Stimulated activated CD8-positive, alpha-beta memory T cell treated with anti-CD3 and anti-CD28 coated beads, Interleukin-7, amount 100 ng/mL, for 1 hour (primary cell): ENCODE measurements around the gene MRPS7.
"Not testable (repeated sequence)": the region's sequence is repeated elsewhere in the genome, so short reads cannot be mapped to it uniquely, and the experiment has no call there.

Source experiments
- DNase-seq, 2 donors: peaks; one replicate each; pipeline ENCODE4 v3.0.0-alpha.2; 2020; ENCODE audit warnings: low read depth in 2 of 2

The MRPS7 gene

DNA sequence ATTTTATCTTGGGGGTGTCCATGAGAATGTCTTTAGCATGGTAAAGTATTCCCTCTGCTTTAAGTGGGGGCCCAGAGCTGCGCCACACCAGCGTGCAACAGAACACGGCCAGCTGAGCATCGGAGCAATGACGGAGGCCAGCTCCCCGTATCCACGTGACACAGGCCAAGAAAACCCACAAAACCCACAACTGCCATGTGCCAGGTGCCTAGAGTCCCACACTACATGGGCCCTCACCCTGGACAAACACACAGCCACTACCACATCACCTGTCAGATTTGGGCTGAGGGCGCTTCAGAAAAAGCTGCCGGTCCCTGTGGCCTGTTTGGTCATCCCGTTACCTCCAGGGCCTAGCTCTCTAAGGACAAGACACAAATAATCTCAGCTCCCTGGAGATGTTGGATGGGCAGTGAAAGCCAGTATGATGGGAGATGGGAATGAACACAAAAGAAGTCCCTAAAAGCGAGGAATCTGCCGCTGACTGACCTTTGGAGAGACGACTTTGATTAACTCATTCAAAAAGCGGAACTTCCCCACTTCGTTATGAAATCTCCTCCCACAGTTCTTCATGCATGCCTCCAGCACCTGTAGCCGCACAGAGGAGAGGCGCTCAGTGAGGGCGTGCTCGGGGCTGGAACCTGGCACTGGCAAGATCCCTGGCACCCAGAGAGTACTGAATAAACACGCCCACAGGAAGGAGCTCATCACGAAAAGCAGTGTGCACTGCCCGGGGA lies 17.4 kb upstream of the MRPS7 start:
- no peak for DNase-seq

DNA sequence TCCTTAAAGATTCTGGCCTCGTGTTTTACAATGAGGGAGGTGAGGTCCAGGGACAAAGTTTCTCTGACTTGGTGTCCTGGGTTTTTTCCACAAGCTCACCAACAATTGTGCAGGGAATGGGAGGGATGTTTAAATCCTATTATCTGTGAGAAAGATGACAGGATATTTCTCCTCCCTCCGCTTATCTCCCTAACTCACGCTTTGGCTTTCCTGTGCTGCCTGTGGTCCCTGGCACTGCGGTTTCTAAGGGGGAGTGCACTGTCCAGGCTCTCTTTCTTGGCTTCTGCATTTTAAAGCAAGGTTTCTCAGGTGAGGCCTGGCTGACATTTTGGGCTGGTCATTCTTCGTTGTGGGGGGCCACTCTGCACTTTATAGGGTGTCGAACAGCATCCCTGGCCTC lies 16.7 kb upstream of the MRPS7 start:
- DNase-seq: no peak

DNA sequence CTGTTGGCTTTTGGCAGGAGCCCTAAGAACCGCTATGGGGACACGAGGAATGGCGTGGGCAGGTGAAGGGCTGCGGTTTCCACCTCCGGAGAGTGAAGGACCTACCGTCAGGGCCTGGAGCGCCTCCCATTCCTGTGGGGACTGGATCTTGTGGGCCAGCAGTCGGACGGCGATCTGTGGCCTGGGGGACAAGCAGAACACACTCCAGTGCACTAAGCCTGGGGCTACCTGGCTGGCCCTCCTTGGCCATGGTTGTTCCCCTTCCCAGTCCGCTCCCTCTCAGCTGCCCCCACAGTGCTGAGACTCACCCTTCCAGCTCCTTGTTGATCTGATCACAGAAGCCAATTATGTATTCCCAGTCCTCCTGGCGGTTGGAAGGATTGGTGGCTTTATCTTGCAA lies 15.3 kb upstream of the MRPS7 start:
- no peak for DNase-seq

DNA sequence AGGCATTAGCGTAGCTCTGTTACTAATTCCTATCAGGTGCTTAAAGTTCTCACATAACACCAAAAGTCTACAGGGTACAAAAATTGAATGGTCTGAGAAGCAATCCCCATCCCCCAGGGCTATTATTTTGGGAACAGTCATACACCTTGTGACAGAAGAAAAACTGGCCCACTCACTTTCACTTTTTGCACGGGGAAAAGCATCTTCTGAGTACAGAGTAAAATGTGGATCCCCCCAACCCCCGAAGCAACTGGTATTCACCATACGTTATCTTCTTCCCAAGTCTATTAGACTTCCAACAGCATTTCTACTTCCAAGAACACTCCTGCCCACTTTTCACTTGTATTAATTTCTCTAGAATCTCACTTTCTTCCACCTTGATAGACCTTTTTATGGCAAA lies 12.1 kb upstream of the MRPS7 start:
- DNase-seq: no peak

DNA sequence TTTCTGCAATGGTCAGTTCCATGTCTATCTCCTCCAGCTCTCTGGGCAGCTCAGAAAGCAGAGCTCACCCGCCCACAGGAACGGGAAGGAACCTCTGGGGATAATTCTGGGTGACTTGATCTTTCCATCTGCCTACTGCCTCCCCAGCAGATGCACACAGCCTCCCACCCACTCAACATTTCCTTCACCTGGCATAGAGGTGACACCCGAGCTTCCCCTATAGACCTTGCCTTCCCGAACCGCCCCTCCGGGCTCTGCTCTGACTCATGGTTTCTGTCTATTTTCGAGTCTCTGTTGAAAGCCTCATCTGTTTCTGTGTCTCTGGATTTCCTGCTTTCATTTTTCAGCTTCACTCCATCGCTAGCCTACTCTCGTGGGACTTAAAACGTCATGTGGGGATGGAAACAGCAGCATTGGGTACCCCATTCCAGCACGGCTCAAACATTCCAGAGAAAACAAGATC lies 11.6 kb upstream of the MRPS7 start:
- DNase-seq: peak; percentile 46 to 49

DNA sequence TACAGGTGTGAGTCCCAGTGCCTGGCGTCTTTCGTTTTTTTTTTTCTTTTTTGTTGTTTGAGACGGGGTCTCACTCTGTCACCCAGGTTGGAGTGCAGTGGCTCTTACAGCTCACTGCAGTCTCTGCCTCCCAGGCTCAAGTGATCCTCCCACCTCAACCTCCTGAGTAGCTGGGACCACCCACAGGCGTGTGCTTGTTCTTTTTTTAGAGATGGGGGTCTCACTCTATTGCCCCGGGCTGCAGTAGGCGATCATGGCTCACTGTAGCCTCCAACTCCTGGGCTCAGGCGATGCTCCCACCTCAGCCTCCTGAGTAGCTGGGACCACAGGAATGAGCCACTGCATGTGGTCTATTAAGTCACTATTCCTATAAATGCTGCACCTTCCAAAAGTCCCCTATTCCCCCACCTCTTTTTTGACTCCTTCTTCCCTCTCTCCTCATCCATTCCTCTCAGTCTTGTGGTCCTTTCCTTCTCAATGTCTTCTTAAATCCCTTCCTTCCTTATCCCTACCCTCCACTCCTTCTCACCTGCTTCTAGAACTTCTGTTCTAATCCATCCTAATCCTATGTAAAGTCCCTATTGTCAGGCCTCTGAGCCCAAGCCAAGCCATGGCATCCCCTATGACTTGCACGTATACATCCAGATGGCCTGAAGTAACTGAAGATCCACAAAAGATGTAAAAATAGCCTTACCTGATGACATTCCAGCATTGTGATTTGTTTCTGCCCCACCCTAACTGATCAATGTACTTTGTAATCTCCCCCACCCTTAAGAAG lies 9.5 kb upstream of the MRPS7 start:
- DNase-seq: no peak

DNA sequence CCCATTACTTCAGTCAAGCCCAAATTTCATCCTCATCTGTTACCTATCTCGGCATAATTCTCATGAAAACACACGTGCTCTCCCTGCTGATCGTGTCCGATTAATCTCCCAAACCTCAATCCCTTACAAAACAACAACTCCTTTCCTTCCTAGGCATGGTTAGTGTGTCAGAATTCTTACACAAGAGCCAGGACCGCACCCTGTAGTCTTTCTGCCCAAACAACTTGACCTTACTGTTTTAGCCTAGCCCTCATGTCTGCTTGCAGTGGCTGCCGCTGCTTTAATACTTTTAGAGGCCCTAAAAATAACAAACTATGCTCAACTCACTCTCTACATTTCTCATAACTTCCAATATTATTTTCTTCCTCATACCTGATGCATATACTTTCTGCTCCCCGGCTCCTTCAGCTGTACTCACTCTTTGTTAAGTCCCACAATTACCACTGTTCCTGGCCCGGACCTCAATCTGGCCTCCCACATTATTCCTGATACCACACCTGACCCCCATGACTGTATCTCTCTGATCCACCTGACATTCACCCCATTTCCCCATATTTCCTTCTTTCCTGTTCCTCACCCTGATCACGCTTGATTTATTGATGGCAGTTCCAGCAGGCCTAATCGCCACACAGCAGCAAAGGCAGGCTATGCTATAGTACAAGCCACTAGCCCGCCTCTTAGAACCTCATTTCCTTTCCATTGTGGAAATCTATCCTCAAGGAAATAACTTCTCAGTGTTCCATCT lies 5.6 kb upstream of the MRPS7 start:
- DNase-seq: not testable (repeated sequence)

DNA sequence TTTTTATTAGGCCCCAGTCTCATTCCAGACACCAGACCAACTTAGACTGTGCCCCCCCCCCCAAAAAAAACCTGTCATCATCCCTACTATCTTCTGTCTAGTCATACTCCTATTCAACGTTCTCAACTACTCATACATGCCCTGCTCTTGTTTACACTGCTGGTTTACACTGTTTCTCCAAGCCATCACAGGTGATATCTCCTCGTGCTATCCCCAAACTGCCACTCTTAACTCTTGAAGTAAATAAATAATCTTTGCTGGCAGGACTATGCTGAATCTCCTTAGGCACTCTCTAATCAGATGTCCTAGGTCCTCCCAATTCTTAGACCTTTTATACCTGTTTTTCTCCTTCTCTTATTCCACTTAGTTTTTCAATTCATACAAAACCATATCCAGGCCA lies 4.5 kb upstream of the MRPS7 start:
- DNase-seq: not testable (repeated sequence)

DNA sequence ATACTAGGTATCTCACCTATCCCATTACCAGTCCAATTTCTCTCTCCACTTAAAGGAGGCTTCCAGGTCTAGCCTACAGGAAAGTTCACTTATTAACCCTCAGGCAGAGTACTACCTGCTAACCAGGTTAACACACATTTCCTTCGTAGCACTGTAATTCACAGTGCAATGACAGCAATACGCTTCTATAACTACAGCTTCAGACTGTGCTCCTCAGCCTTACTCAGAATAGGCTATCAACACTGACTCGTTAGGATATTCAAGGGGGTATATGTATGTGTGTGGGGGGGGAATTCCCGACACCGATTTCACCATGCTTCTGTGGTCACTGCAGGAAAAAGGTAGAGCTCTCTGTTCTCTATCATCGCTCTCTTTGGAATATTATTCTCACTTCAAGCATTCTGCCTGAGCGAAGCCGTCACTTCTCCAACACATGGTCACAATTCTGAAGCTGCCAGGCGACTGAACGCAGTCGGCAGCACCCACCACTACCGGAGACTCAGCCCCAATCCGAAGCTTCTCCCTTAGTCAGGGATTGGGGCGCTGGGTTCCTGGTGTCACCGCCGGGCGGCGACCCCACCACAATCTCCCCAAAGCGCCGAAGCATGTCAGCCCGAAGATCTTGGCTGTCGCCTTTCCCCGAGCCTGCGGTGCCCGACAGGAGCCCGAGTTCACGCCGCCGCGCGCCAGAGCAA lies 891 bp upstream of the MRPS7 start:
- no peak for DNase-seq

DNA sequence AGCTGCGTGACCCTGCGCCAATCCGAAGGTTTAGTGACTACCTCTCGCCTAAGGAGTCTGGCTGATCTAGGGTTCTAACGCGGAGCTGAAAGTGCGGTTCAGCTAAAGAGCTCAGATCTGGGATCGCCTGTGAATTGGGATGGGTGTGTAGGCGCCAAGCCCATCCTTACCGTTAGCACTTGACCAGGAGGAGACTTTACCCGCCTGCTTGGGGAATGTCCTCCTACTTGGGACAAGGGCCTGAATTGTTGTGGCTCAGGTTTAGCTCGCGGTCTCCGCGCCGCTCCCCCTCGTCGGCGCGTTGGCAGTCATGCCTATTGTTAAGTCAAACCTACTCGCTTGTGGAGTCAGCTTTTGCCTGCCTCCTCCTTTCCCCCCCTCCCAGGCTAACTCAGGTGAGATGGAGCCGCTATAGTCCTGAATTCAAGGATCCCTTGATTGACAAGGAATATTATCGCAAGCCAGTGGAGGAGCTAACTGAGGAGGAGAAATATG lies 480 bp downstream of the MRPS7 start:
- DNase-seq: no peak

DNA sequence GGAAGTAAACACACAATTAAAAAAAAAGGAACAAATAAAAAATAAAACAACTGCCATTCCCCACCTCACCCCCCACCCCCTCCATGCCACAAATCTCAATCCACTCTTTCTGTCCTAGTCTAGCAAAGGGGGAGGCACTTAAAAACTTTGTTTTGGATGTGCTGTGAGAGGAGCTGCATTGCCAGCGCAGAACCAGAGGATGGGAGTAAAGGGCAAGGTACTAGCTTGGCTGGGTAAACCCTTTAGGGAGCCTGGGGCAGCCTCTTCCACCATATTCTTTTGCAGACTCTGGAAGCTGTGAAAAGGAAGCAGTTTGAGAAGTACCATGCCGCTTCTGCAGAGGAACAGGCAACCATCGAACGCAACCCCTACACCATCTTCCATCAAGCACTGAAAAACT lies 1.4 kb downstream of the MRPS7 start:
- DNase-seq: no peak

DNA sequence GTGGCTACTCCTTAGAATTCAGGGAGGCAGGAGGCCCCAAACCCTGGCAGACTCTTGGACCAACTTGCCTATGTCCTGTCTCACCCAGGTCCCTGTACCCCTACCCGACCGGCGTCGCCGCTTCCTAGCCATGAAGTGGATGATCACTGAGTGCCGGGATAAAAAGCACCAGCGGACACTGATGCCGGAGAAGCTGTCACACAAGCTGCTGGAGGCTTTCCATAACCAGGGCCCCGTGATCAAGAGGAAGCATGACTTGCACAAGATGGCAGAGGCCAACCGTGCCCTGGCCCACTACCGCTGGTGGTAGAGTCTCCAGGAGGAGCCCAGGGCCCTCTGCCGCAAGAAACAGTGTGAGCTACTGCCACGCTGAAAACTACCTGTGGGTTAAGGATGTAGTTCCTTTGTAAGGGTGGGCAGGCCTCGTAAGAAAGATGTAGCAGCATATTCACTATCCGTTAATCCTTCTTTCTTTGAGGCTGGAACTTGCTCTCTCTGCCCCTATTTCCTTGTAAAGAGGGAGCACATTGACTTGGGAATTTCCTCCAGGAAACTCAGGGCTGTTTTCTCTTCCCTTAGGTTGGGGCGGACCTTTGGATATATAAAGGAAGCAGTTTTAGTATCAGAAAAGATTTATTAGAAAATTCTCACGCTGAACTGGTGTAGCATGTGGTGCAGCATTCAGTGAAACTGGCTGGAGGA lies 4.1 kb downstream of the MRPS7 start:
- no peak for DNase-seq

DNA sequence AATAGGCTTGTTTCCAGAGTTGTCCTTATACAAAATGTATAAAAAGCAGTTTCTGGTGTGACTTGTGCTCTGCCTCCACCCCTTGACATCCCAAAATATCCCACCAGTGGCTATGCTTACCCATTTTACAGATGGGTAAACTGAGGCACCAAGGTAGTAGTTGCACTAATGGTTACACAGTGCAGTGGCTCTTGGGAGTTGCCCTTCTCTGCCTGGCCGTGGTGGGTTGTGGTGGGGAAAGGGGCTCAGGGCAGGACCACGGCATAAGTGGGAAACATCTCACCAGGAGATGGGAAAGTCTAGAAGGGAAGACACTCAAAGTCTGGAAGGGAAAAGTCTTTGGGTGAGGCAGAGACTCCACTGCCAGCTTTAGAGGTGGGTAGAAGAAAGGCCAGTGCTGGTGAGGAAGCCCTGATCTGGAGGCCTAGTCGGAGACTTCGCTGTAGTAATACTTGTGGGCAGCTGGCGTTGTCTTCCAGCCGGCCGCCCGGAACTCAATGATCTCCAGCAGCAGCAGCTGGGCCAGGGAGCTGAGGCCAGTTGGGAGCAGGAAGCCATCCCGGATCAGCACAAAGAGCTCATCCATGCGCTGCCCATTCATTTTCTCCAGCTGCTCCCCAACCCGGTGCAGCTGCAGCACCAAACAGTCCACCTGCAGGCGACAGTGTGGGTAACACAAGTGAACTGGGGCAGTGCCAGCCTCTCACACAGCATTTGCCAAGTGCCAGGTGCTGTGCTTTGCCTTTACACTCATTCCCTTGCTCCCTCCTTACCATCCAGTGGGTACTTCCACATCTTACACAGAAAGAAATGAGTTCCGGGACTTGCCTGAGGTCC lies 4.9 kb downstream of the MRPS7 start:
- no peak for DNase-seq

DNA sequence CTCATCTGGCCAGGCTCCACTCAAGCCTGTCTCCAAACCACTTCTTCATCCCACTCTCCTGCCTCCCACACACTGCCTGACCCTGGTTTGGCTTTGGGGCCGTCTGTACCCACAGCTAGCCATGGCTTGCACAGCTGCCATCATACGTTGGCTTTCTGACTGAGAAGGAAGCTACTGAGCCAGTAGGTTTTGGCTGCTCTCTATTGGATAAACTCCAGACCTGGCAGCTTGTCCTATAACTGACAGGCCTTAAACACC lies 5.4 kb downstream of the MRPS7 start:
- no peak for DNase-seq

DNA sequence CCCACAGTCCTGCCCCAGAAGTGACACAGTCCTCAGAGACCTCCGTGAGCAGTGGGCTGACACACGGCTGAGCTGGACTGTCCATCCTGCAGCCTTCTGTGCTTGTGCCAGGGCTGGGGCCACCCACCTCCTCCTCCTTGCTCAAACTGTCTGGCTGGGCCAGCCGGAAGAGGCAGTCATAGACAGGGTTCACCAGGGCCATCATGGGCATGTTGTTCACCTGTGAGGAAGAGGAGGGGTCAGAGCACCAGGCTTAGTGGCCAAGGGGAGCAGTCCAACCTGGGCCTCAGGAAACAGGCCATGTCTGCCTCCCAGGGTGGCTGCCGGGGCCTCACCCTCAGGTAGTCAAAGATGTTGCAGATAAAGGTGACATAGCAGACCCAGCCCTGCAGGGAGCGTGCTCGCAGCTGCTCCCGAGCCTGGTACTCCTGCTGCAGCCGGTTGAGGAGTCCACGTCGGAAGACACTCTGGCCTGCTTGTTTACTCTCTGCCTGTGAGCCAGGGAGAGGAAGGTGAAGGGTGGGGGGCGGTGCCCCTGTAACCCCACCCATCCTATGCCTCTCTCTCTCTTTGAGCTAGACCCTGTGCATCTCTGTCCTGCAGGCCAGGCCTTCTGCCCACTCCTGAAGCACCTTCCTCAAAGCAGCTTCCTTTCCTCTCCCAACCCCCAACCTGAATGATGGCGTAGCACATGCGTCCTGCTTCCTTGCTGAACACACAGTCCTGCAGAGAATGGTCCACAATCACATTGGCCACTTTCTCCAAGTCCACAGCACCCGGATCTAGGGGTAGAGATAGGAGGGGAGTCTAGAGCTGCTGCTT lies 5.9 kb downstream of the MRPS7 start:
- no peak for DNase-seq

DNA sequence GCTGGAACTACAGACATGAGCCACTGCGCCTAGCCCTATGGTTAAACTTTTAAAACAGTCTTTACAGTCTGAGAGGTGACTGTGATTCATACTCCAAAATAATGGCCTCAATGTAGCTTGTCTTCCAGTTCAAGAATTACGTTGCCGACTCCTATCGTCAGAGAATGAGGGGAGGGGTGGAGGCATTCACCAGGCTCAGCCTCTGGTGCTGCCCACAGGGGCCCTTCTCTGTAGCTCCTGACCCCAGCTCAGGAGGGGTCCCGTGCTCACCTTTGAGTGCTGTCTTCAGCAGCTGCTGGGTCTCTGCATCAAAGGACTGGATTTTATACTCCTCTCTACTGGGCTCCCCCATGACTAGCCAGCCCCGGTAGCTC lies 8.2 kb downstream of the MRPS7 start:
- DNase-seq: no peak

DNA sequence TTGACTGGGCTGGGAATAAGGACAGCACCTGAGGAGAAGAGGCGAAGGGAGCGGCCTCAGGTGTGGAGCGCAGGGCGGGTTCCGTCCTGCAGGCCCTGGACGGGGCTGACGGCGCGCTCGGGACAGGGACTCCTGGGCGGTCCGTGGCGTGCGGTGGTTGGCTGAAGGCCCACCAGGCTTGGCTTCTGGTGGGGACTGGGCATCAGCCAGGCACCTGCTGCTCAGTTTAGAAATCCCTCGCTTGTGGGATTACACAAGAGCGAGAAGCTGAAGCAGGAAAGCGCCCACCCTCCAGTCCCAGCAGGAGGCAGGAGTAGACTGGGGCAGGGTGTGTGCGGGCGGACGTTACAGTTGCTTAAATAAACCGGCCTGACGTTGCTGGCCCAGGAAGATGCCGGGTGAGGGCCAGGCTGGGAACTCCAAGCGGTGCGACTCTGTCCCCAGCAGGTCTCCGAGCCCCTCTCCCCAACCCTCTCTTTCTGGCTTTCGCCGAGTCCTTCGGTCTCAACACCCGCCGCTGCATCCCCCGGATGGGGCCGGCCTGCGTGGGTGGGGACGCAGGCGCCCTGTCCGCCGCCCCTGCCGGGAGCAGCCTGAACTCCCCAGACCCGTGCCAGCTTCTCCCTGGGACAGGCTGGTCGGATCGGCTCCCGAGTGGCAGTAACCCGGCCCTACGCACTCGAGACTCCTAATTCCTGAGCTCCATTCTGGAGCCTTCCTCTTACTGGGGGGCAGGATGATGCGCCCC lies 8.7 kb downstream of the MRPS7 start:
- peak in 1 of 2 donors; percentile 8 for DNase-seq

DNA sequence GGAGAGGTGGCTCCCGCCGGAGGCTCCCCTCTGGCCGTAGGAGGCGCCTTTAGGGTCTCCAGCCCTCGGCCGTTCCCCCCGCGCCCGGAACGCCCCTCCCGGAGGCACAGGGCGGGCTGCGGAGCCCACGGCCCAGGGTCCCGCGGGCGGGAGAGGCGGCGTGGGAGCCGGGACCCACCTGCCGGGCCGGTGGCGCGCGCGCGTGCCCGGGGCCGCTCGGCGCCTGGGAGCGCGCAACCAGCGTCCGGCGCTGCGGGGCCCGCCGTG lies 9.2 kb downstream of the MRPS7 start, which contains the start of gene MIF4GD:
Gene MIF4GD (minus strand): TSS at position 266 of the 267 bp plus-strand sequence. CDS start 1,036 bp downstream, outside the sequence.
- DNase-seq: no peak
